ENCODE data around the gene RGS12. TPM values are rescaled to one million over a fixed set of nuclear protein-coding genes. Genes with fewer than 3 reads are reported as not detected.

RGS12 gene
- total and polyA plus RNA-seq, 2 of the 8 experiments (the other 6 are each of a cell fraction or from before 2014, with no cell fraction given), result 6.0 to 16.4 TPM

- TF ChIP-seq, protein P1, sequence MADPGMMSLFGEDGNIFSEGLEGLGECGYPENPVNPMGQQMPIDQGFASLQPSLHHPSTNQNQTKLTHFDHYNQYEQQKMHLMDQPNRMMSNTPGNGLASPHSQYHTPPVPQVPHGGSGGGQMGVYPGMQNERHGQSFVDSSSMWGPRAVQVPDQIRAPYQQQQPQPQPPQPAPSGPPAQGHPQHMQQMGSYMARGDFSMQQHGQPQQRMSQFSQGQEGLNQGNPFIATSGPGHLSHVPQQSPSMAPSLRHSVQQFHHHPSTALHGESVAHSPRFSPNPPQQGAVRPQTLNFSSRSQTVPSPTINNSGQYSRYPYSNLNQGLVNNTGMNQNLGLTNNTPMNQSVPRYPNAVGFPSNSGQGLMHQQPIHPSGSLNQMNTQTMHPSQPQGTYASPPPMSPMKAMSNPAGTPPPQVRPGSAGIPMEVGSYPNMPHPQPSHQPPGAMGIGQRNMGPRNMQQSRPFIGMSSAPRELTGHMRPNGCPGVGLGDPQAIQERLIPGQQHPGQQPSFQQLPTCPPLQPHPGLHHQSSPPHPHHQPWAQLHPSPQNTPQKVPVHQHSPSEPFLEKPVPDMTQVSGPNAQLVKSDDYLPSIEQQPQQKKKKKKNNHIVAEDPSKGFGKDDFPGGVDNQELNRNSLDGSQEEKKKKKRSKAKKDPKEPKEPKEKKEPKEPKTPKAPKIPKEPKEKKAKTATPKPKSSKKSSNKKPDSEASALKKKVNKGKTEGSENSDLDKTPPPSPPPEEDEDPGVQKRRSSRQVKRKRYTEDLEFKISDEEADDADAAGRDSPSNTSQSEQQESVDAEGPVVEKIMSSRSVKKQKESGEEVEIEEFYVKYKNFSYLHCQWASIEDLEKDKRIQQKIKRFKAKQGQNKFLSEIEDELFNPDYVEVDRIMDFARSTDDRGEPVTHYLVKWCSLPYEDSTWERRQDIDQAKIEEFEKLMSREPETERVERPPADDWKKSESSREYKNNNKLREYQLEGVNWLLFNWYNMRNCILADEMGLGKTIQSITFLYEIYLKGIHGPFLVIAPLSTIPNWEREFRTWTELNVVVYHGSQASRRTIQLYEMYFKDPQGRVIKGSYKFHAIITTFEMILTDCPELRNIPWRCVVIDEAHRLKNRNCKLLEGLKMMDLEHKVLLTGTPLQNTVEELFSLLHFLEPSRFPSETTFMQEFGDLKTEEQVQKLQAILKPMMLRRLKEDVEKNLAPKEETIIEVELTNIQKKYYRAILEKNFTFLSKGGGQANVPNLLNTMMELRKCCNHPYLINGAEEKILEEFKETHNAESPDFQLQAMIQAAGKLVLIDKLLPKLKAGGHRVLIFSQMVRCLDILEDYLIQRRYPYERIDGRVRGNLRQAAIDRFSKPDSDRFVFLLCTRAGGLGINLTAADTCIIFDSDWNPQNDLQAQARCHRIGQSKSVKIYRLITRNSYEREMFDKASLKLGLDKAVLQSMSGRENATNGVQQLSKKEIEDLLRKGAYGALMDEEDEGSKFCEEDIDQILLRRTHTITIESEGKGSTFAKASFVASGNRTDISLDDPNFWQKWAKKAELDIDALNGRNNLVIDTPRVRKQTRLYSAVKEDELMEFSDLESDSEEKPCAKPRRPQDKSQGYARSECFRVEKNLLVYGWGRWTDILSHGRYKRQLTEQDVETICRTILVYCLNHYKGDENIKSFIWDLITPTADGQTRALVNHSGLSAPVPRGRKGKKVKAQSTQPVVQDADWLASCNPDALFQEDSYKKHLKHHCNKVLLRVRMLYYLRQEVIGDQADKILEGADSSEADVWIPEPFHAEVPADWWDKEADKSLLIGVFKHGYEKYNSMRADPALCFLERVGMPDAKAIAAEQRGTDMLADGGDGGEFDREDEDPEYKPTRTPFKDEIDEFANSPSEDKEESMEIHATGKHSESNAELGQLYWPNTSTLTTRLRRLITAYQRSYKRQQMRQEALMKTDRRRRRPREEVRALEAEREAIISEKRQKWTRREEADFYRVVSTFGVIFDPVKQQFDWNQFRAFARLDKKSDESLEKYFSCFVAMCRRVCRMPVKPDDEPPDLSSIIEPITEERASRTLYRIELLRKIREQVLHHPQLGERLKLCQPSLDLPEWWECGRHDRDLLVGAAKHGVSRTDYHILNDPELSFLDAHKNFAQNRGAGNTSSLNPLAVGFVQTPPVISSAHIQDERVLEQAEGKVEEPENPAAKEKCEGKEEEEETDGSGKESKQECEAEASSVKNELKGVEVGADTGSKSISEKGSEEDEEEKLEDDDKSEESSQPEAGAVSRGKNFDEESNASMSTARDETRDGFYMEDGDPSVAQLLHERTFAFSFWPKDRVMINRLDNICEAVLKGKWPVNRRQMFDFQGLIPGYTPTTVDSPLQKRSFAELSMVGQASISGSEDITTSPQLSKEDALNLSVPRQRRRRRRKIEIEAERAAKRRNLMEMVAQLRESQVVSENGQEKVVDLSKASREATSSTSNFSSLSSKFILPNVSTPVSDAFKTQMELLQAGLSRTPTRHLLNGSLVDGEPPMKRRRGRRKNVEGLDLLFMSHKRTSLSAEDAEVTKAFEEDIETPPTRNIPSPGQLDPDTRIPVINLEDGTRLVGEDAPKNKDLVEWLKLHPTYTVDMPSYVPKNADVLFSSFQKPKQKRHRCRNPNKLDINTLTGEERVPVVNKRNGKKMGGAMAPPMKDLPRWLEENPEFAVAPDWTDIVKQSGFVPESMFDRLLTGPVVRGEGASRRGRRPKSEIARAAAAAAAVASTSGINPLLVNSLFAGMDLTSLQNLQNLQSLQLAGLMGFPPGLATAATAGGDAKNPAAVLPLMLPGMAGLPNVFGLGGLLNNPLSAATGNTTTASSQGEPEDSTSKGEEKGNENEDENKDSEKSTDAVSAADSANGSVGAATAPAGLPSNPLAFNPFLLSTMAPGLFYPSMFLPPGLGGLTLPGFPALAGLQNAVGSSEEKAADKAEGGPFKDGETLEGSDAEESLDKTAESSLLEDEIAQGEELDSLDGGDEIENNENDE (IDR thresholded peaks at IDR 0.05; ENCODE audit: insufficient replicate concordance, low read length), result no peak
- TF ChIP-seq KDM5A (IDR thresholded peaks at IDR 0.05; ENCODE audit: low read length) (no peak), JUND (IDR thresholded peaks at IDR 0.05; ENCODE audit: low read length) (no peak), HDAC2 (IDR thresholded peaks at IDR 0.05; ENCODE audit: borderline replicate concordance in 1 of 2, low read depth in 2 of 2, low read length in 2 of 2) (no peak)
Observed at GRCh38 chr4:3262208-3263052, 30.4 kb upstream of the RGS12 start (continued).

Measured in H1 (cell line).